Cardiac muscle cell (in vitro differentiated cells and primary cell): ENCODE data around the gene GPR151. TPM values are rescaled to one million over a fixed set of nuclear protein-coding genes. Genes with fewer than 3 reads are reported as not detected.
A peak's percentile ranks its signal among the peaks of the same experiment; 100 is the strongest.

Experiments
- DNase-seq, 2 donors: peaks; one replicate each; pipeline versions ENCODE4 v3.0.0 to v3.0.0-alpha.2; 2010 to 2017; ENCODE audit warnings: low read depth in 1 of 2, low spot score in 1 of 2
- H3K27ac ChIP-seq: fragments of 200-600 bp; sonication (generic); 2 replicates; pipeline ENCODE4 v1.5.1; 2016
- H3K27me3 ChIP-seq: fragments of 200-600 bp; sonication (generic); 2 replicates; pipeline ENCODE4 v1.6.0; 2016; ENCODE audit warnings: control low read depth
- H3K36me3 ChIP-seq: fragments of 200-600 bp; sonication (generic); 2 replicates; pipeline ENCODE4 v1.5.1; 2016; ENCODE audit warnings: control low read depth
- H3K4me1 ChIP-seq: fragments of 200-600 bp; sonication (generic); 2 replicates; pipeline ENCODE4 v1.8.1; 2017; ENCODE audit warnings: low read depth, mild to moderate bottlenecking, mixed run types
- H3K4me3 ChIP-seq: fragments of 200-600 bp; sonication (generic); 2 replicates; pipeline ENCODE4 v1.5.1; 2016; ENCODE audit warnings: mild to moderate bottlenecking
- H3K9me3 ChIP-seq: fragments of 200-600 bp; sonication (generic); 2 replicates; pipeline ENCODE4 v1.5.1; 2017; ENCODE audit warnings: low read depth, mild to moderate bottlenecking, control low read depth
- polyA plus RNA-seq: library from polyadenylated mRNA; unstranded; fragments of >200 nt; fragmentation: Nextera tagmentation; extraction: Ambion mirVana; gene quantifications from 2 replicates; pipeline ENCODE4 v1.2.1, GENCODE V29; 2016
- total RNA-seq: library from RNA; depleted of rRNA; stranded (reverse); fragments of >200 nt; gene quantifications from 2 replicates; pipeline ENCODE4 v1.2.3, GENCODE V29; 2016
- TF ChIP-seq, protein P1 (sequence below): IDR thresholded peaks from 2 replicates; pipeline ENCODE4 v1.5.1; 2012; ENCODE audit warnings: low read depth, mild to moderate bottlenecking, low read length

GPR151 gene
- total and polyA plus RNA-seq, 2 experiments from 2014 or later = not detected

DNA sequence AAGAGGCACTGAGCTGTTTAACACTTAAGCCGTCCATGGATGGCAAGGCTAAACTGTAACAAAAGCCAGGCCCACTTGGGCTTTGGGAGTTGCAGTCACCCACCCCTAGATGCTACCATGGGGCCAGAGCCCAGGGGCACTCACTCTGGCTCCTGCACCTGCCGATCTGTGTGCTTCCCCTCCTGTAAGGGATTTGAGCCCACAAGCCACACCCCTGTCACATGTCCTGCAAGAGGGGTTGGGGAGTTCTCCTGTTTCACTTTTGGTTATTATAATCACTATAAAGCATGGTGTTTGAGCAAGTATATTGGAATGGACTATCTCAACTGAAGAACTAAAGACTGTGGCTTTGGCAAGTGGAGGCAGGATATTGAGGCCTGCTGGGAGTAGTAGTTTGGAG, 14.0 kb upstream of the GPR151 start:
- Histone ChIP-seq H3K27ac (no peak overlapping the region), H3K4me1 (no peaks in the 10 kb centered on the region), H3K27me3 (peaks cover 4% of the 10 kb centered on the region), H3K4me3 (no peak overlapping the region), H3K36me3 (no peaks in the 10 kb centered on the region), H3K9me3 (no peaks in the 10 kb centered on the region)
- TF ChIP-seq, protein P1, sequence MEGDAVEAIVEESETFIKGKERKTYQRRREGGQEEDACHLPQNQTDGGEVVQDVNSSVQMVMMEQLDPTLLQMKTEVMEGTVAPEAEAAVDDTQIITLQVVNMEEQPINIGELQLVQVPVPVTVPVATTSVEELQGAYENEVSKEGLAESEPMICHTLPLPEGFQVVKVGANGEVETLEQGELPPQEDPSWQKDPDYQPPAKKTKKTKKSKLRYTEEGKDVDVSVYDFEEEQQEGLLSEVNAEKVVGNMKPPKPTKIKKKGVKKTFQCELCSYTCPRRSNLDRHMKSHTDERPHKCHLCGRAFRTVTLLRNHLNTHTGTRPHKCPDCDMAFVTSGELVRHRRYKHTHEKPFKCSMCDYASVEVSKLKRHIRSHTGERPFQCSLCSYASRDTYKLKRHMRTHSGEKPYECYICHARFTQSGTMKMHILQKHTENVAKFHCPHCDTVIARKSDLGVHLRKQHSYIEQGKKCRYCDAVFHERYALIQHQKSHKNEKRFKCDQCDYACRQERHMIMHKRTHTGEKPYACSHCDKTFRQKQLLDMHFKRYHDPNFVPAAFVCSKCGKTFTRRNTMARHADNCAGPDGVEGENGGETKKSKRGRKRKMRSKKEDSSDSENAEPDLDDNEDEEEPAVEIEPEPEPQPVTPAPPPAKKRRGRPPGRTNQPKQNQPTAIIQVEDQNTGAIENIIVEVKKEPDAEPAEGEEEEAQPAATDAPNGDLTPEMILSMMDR = no peak
- DNase-seq = no peak

GRCh38 chr5:146528236-146528635, 12.2 kb upstream of the GPR151 start:
- Histone ChIP-seq H3K4me1 (no peaks in the 10 kb centered on the region), H3K27ac (no peak overlapping the region), H3K9me3 (no peaks in the 10 kb centered on the region), H3K27me3 (peaks cover 13% of the 10 kb centered on the region), H3K4me3 (no peak overlapping the region), H3K36me3 (no peaks in the 10 kb centered on the region)
- DNase-seq = peak in 1 of 2 donors; percentile 37
- TF ChIP-seq, protein P1 = peak; percentile 27

DNA sequence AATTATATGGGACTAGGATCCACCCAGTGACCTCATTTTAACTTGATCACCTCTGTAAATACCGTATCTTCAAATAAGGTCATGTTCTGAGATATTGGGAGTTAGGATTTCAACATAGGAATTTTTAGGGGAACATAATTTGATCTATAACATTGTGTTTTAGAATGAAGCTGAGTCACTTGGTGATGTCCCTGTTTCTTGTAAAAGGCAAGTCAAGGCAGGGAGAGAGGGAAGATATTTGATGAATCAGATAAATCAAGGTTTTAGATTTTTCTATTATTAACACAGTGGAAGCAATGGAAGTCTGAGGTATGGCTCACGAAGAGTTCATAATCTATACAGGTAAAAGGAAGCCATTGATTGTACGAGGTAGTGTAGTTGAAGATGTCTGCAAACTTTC, 11.8 kb upstream of the GPR151 start:
- DNase-seq = no peak
- Histone ChIP-seq H3K4me3 (no peak overlapping the region), H3K36me3 (no peaks in the 10 kb centered on the region), H3K9me3 (no peaks in the 10 kb centered on the region), H3K4me1 (no peaks in the 10 kb centered on the region), H3K27ac (no peak overlapping the region), H3K27me3 (peaks cover 13% of the 10 kb centered on the region)
- TF ChIP-seq, protein P1 = no peak

GRCh38 chr5:146523698-146524097, 7.7 kb upstream of the GPR151 start:
- H3K27me3 ChIP-seq = peaks cover 13% of the 10 kb centered on the region
- no peak overlapping the region for H3K27ac ChIP-seq
- H3K4me1 ChIP-seq = no peaks in the 10 kb centered on the region
- DNase-seq = no peak
- no peaks in the 10 kb centered on the region for H3K9me3 ChIP-seq
- TF ChIP-seq, protein P1 = no peak
- H3K36me3 ChIP-seq = no peaks in the 10 kb centered on the region
- no peak overlapping the region for H3K4me3 ChIP-seq

GRCh38 chr5:146521403-146522106, 5.6 kb upstream of the GPR151 start:
- H3K36me3 ChIP-seq = no peaks in the 10 kb centered on the region
- no peak overlapping the region for H3K4me3 ChIP-seq
- H3K9me3 ChIP-seq = no peaks in the 10 kb centered on the region
- H3K27ac ChIP-seq = no peak overlapping the region
- peaks cover 13% of the 10 kb centered on the region for H3K27me3 ChIP-seq
- TF ChIP-seq, protein P1 = no peak
- no peak for DNase-seq
- H3K4me1 ChIP-seq = peaks cover 2% of the 10 kb centered on the region
